HG03039 (cell line): ENCODE measurements around the gene CNKSR2.

Experiments
- ATAC-seq: cut with Tn5 transposase; IDR thresholded peaks from one replicate; pipeline ENCODE4 v1.9.1; 2021; ENCODE audit warnings: mild to moderate bottlenecking, moderate library complexity; ENCODE audit not compliant: unreplicated experiment

Gene CNKSR2

GRCh38 chrX:21590012-21590776, 216.0 kb downstream of the CNKSR2 start:
- ATAC-seq: no peak

DNA sequence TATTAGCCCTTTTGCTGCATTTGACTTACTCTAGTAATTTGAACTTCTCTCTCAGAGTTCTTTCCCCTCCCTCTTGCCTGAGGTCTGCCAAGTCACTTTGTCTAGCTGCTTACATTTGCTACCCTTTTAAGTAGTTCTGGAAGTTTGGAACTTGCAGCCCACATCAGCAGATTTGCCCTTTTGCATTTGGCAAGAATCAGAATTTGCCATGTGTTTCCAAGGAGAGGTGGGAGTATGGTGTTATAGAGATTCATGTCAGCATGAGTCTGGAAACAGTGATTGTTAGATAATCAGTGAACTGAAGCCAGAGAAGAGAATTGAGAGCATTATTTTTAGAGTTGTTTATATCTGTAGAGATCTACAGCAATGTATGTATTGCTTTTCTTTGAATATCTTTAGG, 231.8 kb downstream of the CNKSR2 start:
- no peak for ATAC-seq

DNA sequence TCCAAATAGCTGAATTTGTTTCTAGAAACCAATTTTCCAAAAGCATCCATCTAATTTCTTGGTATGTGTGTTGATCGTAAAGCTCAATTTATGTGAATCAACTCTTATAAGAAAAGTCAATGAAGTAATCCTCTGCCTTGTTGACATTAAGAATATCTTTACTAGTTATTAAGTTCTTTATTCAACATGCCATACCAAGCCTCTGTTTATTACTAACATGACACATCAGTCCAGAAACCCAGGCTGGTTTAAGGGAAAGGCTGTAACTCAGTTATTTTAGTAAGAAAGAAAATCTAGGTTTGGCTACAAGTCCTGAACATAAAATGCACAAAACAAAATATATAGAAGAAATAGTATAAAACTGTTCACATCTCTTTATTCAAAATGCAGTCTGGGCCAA, 235.9 kb downstream of the CNKSR2 start:
- no peak for ATAC-seq

DNA sequence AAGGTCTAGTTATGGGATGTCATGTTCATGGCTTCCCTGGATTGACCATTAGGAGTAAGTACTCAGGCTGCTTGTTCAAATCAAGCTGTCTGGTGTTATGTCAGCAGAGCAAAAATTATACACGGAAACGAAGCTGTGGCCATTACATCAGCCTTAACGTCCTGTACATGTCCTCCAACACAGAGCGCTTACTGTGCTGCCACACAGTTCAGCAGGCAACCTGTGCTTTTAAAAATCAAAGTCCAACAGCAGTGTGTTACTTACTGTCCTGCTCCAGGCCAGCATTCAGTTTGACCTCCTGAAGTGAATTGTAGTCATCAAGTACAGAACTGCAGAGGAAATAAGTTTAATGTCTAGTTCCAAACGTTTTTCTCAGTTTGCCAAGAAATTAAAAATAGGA, 237.9 kb downstream of the CNKSR2 start:
- ATAC-seq: no peak

GRCh38 chrX:21616386-21616785, 242.2 kb downstream of the CNKSR2 start:
- ATAC-seq: no peak

GRCh38 chrX:21620234-21620633, 246.0 kb downstream of the CNKSR2 start:
- ATAC-seq: no peak

- ATAC-seq: no peak
Measured at GRCh38 chrX:21623778-21624501, 249.7 kb downstream of the CNKSR2 start.

DNA sequence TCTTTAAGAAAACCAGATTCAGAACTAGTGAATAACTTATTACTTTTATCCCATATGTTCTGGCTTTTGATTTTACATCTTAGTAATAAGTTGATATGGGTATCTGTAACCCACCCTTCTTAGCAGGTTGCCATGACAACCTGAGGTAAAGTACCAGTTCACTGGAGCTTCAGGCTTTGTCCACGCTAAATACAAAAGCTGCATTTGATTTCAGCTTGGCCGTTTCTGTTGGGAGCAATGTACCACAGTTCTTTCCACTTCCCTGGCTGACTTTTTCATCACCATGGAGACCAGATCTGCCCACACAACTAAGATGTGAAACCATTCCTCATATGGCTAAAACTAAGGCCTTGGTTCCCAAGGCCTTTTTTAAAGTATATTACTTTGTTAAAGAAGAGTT, 257.8 kb downstream of the CNKSR2 start:
- no peak for ATAC-seq

DNA sequence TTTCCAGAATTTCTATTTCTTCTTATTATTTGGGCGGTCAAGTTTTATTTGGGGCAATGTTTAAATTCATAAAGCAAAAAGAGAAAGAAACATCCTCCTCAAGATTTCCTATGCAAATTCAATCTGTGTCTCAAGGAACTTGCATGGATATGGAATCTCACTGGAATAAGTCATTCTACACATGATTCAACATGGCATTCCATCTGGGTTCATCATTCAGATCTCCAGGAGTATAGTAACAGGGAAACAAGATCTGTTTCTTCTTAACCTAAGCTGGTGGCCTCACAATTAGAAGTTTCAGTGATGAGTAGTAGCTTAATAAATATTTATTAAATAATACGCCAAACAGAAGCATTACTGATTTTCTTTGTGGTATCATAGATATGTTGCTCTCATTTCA, 264.1 kb downstream of the CNKSR2 start:
- no peak for ATAC-seq

- ATAC-seq: no peak
Measured at GRCh38 chrX:21639775-21640174, 265.6 kb downstream of the CNKSR2 start.

- no peak for ATAC-seq
Measured at GRCh38 chrX:21645431-21645830, 271.2 kb downstream of the CNKSR2 start.

- ATAC-seq: no peak
Measured at GRCh38 chrX:21645886-21646285, 271.7 kb downstream of the CNKSR2 start.

GRCh38 chrX:21655901-21656586, 281.8 kb downstream of the CNKSR2 start:
- ATAC-seq: no peak

GRCh38 chrX:21656587-21657317, 282.5 kb downstream of the CNKSR2 start:
- ATAC-seq: no peak

DNA sequence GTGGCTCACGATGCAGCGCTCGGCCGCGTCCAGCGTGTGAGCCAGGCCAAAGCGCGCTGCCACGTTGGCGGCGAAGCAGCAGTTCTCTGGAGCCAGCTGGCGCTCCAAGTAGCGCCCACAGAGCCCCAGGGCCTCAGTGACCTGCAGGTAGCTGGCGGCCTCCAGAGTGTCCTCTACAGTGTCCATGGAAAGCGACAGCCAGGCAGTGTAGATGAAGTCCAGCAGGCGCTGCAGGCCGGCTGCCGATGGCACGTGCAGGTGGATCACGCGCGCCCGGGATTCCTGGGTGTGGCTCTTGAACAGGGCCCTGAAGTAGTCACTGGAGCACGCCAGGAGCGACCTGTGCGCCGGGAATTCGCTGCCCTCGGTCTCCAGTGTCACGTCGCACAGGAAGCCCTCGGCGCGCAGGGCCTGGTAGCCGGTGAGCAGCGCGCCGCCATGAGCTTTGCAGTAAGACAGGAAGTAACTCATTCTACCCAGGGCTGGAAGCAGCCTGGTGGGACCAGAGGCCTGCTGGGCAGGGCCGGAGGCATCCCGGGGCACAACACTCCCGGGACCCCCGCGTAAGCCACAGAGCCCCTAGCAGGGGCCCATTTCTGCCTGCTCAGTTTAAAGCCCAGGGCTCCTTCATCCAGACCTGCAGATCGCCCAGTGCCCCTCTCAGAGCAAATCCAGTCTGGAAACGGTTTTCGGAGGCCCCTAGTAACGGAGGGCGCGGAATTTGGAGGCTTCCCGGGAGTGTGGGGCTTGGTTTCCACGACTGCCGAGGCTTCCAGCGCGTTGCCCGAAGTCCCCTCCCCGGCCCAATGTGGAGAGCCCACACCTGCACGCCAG, 283.3 kb downstream of the CNKSR2 start:
- ATAC-seq: no peak

GRCh38 chrX:21658152-21658737, 284.0 kb downstream of the CNKSR2 start, which contains the start of gene KLHL34:
Gene KLHL34, minus strand, starts transcription at chrX:21658330. Its CDS starts 542 bp downstream, at chrX:21657788.
- ATAC-seq: no peak

DNA sequence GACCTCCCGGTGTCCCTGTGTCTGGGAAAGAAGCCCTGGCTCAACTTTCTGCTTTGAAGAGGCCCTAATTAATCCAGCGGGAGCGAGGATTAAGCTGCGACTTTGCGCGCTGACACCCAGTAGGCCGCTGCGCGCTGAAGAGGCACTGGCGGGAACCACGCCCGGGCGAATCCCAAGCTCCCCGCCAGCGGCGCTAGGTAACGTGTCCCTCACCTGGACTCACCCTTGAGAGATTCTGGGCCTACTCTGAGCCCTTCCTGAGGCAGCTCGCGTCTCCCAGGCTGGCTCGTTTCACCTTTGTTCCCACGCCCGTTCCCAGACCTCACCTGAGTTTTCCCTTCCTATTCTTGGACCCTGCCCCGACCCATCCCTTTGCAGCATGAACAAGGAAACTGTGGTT, 284.5 kb downstream of the CNKSR2 start:
- no peak for ATAC-seq

- no peak for ATAC-seq
Measured at GRCh38 chrX:21659320-21659719, 285.1 kb downstream of the CNKSR2 start.

- no peak for ATAC-seq
Measured at GRCh38 chrX:21660156-21660555, 285.9 kb downstream of the CNKSR2 start.

DNA sequence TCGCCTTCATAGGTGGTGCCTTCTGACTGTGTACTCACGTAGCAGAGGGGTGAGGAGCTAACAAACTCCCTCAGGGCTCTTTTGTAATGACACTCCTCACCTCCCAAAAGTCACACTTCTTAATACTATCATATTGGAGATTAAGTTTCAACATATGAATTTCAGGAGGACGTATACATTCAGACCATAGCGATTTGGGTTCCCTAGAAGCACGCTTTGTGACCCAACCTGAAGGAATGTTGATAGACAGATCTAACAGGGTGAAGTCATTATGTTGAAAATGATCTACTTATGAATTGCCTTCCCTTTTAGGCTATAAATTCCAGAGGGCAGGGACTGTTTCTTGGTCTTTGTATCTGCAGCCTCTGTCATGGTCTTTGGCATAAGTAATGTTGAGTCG, 287.1 kb downstream of the CNKSR2 start:
- ATAC-seq: no peak
